NCI-H345 (cell line): ENCODE data around the gene NRG4.
"Not testable (repeated sequence)": the region's sequence is repeated elsewhere in the genome, so short reads cannot be mapped to it uniquely, and the experiment has no call there.

Experiments
- DNase-seq: peaks from one replicate; lab custom pipeline; 2025; lab: John Stamatoyannopoulos, UW

NRG4 gene

GRCh38 chr15:75927601-75928000, 84.6 kb downstream of the NRG4 start:
- no peak for DNase-seq

DNA sequence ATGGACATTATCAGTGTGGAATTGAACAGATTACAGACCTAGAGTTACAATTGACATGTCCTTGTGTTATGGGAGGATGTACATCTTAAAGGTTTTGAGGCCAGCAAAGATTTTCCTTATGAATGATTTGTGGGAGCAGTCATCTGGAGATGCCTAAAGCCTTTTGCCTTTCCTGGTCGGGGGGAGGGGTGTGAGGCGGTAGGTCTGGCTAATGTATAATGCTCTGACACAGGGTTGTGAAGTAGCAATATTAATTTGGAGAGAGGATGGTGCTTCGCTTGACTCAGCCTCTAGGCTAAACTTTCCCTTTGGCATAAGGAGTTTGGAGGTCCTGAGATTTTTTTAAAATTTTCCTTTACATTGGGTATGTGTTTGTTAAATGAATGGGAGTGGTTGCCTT, 85.3 kb downstream of the NRG4 start:
- no peak for DNase-seq

- DNase-seq, result no peak
Measured at GRCh38 chr15:75925440-75925839, 86.8 kb downstream of the NRG4 start.

- no peak for DNase-seq
Measured at GRCh38 chr15:75924576-75924975, 87.6 kb downstream of the NRG4 start.

- no peak for DNase-seq
Measured at GRCh38 chr15:75923756-75924155, 88.5 kb downstream of the NRG4 start.

GRCh38 chr15:75921732-75922703, 90.2 kb downstream of the NRG4 start:
- no peak for DNase-seq

DNA sequence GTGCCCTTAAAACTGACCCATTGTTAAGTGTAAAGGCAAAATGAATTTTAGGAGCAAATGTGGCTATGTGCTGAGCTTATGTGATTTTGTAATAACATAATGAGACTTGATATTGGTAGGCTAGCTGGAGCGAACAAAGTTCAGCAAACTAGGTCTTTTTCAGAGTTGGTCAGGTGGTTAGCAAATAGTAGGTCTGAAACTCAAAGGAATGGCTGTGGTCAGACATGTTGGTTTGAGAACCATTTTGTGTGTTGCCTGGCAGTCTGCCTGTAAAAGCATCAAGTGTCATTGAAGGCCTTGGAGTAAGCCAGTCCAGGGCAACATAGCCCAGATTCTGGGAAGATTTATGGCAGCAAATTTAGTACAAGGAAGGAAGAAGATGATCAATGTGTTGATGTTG, 92.1 kb downstream of the NRG4 start:
- no peak for DNase-seq

DNA sequence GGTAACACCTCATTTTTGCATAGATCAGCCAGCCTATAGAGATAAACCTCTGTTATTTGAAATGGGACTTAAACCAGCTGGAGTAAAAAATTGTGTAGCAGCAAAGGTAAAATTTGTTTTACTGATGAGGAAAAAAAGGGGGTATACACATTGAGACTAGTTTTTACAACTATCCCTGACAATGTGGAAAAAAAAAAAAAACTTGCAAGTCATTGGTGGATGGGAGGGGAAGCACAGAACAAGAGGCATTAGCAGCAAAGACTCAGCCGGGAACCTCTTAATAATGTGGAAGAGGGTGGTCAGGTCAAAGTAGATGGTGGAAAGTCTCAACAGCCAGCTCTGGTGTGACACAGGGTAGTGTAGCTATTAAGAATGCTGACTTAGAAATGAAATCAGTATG, 94.1 kb downstream of the NRG4 start:
- no peak for DNase-seq

DNA sequence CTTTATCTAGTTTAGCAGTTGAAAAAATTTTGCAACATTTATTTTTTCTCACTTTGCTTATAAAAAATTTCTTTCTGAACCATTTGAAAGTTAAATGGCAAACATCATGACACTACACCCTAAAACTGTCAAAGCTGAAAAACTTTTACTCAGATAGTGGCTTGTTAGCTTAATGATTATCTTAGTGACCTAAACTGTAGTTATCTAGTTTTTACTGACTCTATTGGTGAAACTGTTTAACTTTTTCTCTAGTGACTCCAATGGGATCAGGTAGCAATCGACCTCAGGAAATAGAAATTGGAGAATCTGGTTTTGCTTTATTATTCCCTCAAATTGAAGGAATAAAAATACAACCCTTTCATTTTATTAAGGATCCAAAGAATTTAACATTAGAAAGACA, 95.2 kb downstream of the NRG4 start:
- no peak for DNase-seq

- not testable (repeated sequence) for DNase-seq
Measured at GRCh38 chr15:75910355-75910754, 101.9 kb downstream of the NRG4 start.

GRCh38 chr15:75905231-75905630, 107.0 kb downstream of the NRG4 start:
- no peak for DNase-seq

DNA sequence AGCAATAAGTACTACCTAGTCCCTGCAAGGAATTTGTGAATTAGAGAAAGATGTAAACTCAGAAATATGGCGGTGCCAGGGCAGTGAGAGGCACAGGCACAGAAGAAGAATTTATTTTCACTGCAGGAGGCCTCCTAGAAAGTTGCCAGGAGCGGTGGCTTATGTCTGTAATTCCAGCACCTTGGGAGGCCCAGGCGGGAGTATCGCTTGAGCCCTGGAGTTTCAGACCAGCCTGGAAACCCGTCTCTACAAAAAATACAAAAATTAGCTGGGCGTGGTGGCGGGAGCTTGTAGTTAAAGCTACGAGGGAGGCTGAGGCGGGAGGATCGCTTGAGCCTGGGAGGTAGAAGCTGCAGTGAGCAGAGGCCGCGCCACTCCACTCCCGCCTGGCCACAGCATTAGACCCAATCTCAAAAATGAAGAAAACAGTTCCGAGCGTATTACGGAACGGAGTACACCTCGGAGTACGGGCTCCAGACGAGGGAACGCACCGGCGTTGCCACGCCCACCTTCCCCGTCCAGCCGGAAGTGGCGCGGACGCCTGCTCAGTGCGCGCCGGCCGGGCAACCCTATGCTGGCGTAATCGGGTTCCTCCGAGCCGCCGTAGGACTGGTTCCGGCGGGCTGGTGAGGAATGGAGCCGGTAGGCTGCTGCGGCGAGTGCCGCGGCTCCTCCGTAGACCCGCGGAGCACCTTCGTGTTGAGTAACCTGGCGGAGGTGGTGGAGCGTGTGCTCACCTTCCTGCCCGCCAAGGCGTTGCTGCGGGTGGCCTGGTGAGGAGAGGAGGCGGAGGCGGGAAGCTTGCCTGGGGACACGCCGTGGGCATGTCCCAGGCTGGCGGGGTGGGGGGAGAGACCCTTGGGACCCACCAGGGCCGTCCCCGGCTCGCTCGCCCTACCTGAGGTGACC, 108.6 kb downstream of the NRG4 start, which contains the start of gene FBXO22:
TSS of gene FBXO22 (plus strand) at position 548 of the 909 bp plus-strand sequence. CDS start at position 634, 86 bp downstream.
- DNase-seq, result peak; percentile 89

DNA sequence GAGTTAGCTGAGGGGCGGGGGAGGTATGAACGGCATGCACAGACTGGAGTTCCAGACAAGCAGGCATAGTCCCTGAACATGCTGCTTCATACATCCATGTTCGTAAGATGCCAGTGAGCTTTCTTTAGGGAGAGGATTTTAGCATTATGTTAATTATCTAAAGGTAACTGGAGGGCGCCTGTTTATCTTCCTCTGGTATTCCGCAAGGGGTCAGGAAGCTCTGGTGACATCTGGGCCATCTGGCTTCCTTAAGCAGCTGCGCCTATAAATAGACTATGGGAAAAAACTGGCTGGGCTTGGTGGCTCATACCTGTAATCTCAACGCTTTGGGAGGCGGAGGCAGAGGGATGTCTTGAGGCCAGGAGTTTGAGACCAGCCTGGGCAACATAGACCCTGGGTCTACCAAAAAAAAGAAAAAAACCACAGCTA, 110.1 kb downstream of the NRG4 start:
- no peak for DNase-seq

GRCh38 chr15:75900577-75900976, 111.6 kb downstream of the NRG4 start:
- DNase-seq, result no peak

DNA sequence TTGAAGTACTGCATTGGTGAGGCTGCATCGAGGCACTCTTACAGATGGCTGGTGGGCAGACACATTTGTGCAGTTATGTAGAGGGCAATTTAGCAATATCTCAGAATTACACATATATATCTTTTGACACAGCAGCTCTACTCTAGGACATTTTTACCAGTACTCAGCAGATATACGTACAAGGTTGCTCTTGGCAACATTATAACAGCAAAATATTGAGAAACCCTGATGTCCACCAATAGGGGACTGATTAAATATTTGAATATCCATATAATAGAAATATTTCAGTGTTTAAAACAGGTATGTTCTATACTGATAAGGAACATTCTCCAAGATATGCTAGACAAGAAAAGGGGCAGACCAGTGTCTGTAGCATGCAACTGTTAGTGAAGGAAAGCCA, 116.5 kb downstream of the NRG4 start:
- DNase-seq, result no peak

GRCh38 chr15:75891895-75892294, 120.3 kb downstream of the NRG4 start:
- DNase-seq, result no peak
